SK-N-SH treated with all-trans-retinoic acid at 6 μM for 48 hours (cell line): ENCODE measurements around the gene CDK5RAP3.

Experiments used
- ATAC-seq: fragments of 200-7000 bp; cut with Tn5 transposase; 3 replicates; pipeline ENCODE4 v1.9.1; 2020; ENCODE audit warnings: mild to moderate bottlenecking, moderate library complexity
- ARNTL ChIP-seq: fragments of 450-650 bp; formaldehyde crosslinking; IDR thresholded peaks from 2 replicates; pipeline ENCODE4 v1.5.0; 2020; ENCODE audit warnings: low read depth, mild to moderate bottlenecking, moderate library complexity, borderline replicate concordance
- BACH2 ChIP-seq: fragments of 250-450 bp; sonication (Bioruptor Pico); IDR thresholded peaks from 2 replicates; pipeline ENCODE4 v1.9.0; 2021; ENCODE audit warnings: mild to moderate bottlenecking, borderline replicate concordance
- CSDC2 ChIP-seq: fragments of 250-450 bp; sonication (Bioruptor Pico); IDR thresholded peaks from 2 replicates; pipeline ENCODE4 v1.5.0; 2020; ENCODE audit warnings: mild to moderate bottlenecking, moderate library complexity
- CSRNP3 ChIP-seq: fragments of 250-450 bp; sonication (Bioruptor Pico); IDR thresholded peaks from 2 replicates; pipeline ENCODE4 v1.5.1; 2021; ENCODE audit warnings: mild to moderate bottlenecking, moderate library complexity
- ESRRG ChIP-seq: fragments of 250-450 bp; sonication (Bioruptor Pico); IDR thresholded peaks from 2 replicates; pipeline ENCODE4 v1.6.1; 2021; ENCODE audit warnings: mild to moderate bottlenecking
- GLIS3 ChIP-seq: fragments of 250-450 bp; sonication (Bioruptor Pico); IDR thresholded peaks from 2 replicates; pipeline ENCODE4 v1.5.0; 2020; ENCODE audit warnings: mild to moderate bottlenecking, moderate library complexity
- ISL1 ChIP-seq: fragments of 250-450 bp; sonication (Bioruptor Pico); IDR thresholded peaks from 2 replicates; pipeline ENCODE4 v2.1.2; 2022; ENCODE audit warnings: mild to moderate bottlenecking, moderate library complexity
- OSR1 ChIP-seq: fragments of 250-450 bp; sonication (Bioruptor Pico); IDR thresholded peaks from 2 replicates; pipeline ENCODE4 v1.8.0; 2022; ENCODE audit warnings: moderate library complexity, mild to moderate bottlenecking, inconsistent platforms
- POU6F1 ChIP-seq: fragments of 250-450 bp; sonication (Bioruptor Pico); IDR thresholded peaks from 2 replicates; pipeline ENCODE4 v1.8.0; 2021; ENCODE audit warnings: low read depth, mild to moderate bottlenecking, moderate library complexity, borderline replicate concordance
- PPARA ChIP-seq: fragments of 250-450 bp; sonication (Bioruptor Pico); IDR thresholded peaks from 2 replicates; pipeline ENCODE4 v1.5.0; 2020; ENCODE audit warnings: mild to moderate bottlenecking, borderline replicate concordance
- RARB ChIP-seq: fragments of 250-450 bp; sonication (Bioruptor Pico); IDR thresholded peaks from 2 replicates; pipeline ENCODE4 v1.8.0; 2021; ENCODE audit warnings: mild to moderate bottlenecking, moderate library complexity
- SNAI2 ChIP-seq: fragments of 250-450 bp; sonication (Bioruptor Pico); IDR thresholded peaks from 2 replicates; pipeline ENCODE4 v1.5.0; 2020; ENCODE audit warnings: mild to moderate bottlenecking, moderate library complexity
- TCF4 ChIP-seq: fragments of 250-450 bp; sonication (Bioruptor Pico); IDR thresholded peaks from 2 replicates; pipeline ENCODE4 v1.8.0; 2021; ENCODE audit warnings: mild to moderate bottlenecking, moderate library complexity, borderline replicate concordance
- TOX ChIP-seq: fragments of 250-450 bp; sonication (Bioruptor Pico); IDR thresholded peaks from 2 replicates; pipeline ENCODE4 v1.8.0; 2021; ENCODE audit warnings: mild to moderate bottlenecking, moderate library complexity, borderline replicate concordance
- ZC3H10 ChIP-seq: fragments of 250-450 bp; sonication (Bioruptor Pico); IDR thresholded peaks from 2 replicates; pipeline ENCODE4 v1.5.1; 2021; ENCODE audit warnings: mild to moderate bottlenecking, moderate library complexity
- ZFP3 ChIP-seq: fragments of 250-450 bp; sonication (Bioruptor Pico); IDR thresholded peaks from 2 replicates; pipeline ENCODE4 v1.5.0; 2020; ENCODE audit warnings: mild to moderate bottlenecking, moderate library complexity
- ZFP30 ChIP-seq: fragments of 450-650 bp; formaldehyde crosslinking; IDR thresholded peaks from 2 replicates; pipeline ENCODE4 v1.5.0; 2022; ENCODE audit warnings: mild to moderate bottlenecking, moderate library complexity
- ZNF565 ChIP-seq: fragments of 450-650 bp; formaldehyde crosslinking; conservative IDR thresholded peaks from 2 replicates; pipeline ENCODE4 v1.5.0; 2020; ENCODE audit warnings: low read depth, mild to moderate bottlenecking, moderate library complexity
- ZNF70 ChIP-seq: fragments of 450-650 bp; formaldehyde crosslinking; IDR thresholded peaks from 2 replicates; pipeline ENCODE4 v1.5.0; 2020; ENCODE audit warnings: mild to moderate bottlenecking, moderate library complexity
- ZNF8 ChIP-seq: fragments of 450-650 bp; formaldehyde crosslinking; IDR thresholded peaks from 2 replicates; pipeline ENCODE4 v1.5.0; 2020; ENCODE audit warnings: mild to moderate bottlenecking, moderate library complexity
- TF ChIP-seq, protein P1 (sequence below): fragments of 250-450 bp; sonication (Bioruptor Pico); IDR thresholded peaks from 2 replicates; pipeline ENCODE4 v1.8.0; 2020; ENCODE audit warnings: mild to moderate bottlenecking, moderate library complexity, borderline replicate concordance
- TF ChIP-seq, protein P2 (sequence below): fragments of 250-450 bp; sonication (Bioruptor Pico); IDR thresholded peaks from 2 replicates; pipeline ENCODE4 v1.5.0; 2020; ENCODE audit warnings: mild to moderate bottlenecking, moderate library complexity
- TF ChIP-seq, protein P3 (sequence below): fragments of 250-450 bp; sonication (Bioruptor Pico); IDR thresholded peaks from 2 replicates; pipeline ENCODE4 v1.5.1; 2020; ENCODE audit warnings: low read depth, mild to moderate bottlenecking, moderate library complexity

The CDK5RAP3 gene

DNA sequence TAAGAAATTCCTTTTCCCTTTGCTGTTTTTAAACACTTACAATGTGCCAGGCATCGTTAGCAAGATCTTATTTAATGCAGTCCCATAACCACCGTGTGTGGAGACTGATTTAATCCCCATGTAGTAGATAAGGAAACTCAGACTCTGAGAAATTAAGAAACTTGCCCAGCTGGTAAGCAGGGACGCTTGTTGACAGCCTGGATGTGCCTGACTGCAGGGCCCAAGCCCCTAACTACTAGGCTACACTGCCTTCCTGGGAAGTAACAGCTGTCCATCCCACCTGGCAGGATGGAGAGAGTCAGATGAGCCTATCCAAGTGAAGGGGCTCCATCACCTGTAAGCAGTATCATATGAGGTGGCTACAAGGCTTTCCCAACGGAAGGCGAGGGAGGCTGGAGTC lies 23.1 kb downstream of the CDK5RAP3 start:
- ATAC-seq: no peak
- TF ChIP-seq ZFP30 (CRISPR knock-in tag) (no peak), ISL1 (CRISPR knock-in tag) (no peak), SNAI2 (no peak), ARNTL (CRISPR knock-in tag) (no peak), BACH2 (CRISPR knock-in tag) (no peak), TCF4 (no peak), ZNF70 (no peak), ZC3H10 (CRISPR knock-in tag) (no peak), GLIS3 (no peak), RARB (CRISPR knock-in tag) (no peak), ZNF8 (no peak), ESRRG (no peak), TOX (CRISPR knock-in tag) (no peak), OSR1 (no peak), POU6F1 (CRISPR knock-in tag) (no peak), PPARA (no peak), ZNF565 (CRISPR knock-in tag) (no peak)
- TF ChIP-seq, protein P1, sequence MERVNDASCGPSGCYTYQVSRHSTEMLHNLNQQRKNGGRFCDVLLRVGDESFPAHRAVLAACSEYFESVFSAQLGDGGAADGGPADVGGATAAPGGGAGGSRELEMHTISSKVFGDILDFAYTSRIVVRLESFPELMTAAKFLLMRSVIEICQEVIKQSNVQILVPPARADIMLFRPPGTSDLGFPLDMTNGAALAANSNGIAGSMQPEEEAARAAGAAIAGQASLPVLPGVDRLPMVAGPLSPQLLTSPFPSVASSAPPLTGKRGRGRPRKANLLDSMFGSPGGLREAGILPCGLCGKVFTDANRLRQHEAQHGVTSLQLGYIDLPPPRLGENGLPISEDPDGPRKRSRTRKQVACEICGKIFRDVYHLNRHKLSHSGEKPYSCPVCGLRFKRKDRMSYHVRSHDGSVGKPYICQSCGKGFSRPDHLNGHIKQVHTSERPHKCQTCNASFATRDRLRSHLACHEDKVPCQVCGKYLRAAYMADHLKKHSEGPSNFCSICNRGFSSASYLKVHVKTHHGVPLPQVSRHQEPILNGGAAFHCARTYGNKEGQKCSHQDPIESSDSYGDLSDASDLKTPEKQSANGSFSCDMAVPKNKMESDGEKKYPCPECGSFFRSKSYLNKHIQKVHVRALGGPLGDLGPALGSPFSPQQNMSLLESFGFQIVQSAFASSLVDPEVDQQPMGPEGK (CRISPR knock-in tag): no peak
- TF ChIP-seq, protein P2, sequence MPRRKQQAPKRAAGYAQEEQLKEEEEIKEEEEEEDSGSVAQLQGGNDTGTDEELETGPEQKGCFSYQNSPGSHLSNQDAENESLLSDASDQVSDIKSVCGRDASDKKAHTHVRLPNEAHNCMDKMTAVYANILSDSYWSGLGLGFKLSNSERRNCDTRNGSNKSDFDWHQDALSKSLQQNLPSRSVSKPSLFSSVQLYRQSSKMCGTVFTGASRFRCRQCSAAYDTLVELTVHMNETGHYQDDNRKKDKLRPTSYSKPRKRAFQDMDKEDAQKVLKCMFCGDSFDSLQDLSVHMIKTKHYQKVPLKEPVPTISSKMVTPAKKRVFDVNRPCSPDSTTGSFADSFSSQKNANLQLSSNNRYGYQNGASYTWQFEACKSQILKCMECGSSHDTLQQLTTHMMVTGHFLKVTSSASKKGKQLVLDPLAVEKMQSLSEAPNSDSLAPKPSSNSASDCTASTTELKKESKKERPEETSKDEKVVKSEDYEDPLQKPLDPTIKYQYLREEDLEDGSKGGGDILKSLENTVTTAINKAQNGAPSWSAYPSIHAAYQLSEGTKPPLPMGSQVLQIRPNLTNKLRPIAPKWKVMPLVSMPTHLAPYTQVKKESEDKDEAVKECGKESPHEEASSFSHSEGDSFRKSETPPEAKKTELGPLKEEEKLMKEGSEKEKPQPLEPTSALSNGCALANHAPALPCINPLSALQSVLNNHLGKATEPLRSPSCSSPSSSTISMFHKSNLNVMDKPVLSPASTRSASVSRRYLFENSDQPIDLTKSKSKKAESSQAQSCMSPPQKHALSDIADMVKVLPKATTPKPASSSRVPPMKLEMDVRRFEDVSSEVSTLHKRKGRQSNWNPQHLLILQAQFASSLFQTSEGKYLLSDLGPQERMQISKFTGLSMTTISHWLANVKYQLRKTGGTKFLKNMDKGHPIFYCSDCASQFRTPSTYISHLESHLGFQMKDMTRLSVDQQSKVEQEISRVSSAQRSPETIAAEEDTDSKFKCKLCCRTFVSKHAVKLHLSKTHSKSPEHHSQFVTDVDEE: no peak
- TF ChIP-seq, protein P3, sequence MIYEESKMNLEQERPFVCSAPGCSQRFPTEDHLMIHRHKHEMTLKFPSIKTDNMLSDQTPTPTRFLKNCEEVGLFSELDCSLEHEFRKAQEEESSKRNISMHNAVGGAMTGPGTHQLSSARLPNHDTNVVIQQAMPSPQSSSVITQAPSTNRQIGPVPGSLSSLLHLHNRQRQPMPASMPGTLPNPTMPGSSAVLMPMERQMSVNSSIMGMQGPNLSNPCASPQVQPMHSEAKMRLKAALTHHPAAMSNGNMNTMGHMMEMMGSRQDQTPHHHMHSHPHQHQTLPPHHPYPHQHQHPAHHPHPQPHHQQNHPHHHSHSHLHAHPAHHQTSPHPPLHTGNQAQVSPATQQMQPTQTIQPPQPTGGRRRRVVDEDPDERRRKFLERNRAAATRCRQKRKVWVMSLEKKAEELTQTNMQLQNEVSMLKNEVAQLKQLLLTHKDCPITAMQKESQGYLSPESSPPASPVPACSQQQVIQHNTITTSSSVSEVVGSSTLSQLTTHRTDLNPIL (CRISPR knock-in tag): no peak

DNA sequence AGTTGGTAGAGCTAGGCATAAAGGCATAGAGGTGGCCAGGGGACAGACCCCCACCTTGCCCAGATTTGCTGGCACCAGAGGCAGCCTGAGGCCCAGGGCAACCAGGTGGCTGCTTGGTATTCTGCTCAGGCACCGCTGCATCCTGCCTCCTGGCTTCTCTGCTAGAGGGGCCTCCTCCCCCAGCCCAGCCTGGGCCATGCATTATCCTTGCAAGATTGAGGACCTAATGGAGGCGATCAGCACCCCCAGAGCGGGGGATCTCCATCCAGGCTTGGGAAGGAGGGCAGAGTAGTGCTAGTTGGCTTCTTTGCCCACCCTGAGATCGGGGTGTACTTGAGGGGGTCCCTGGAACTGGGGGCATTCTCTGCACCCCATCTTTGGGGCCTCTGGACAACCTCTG lies 23.8 kb downstream of the CDK5RAP3 start:
- no peak for TF ChIP-seq BACH2 (CRISPR knock-in tag)
- TF ChIP-seq SNAI2: no peak
- TF ChIP-seq PPARA: no peak
- TF ChIP-seq ZFP3 (CRISPR knock-in tag): no peak
- no peak for TF ChIP-seq ESRRG
- no peak for TF ChIP-seq ZFP30 (CRISPR knock-in tag)
- TF ChIP-seq ZNF8: no peak
- TF ChIP-seq ARNTL (CRISPR knock-in tag): no peak
- TF ChIP-seq TOX (CRISPR knock-in tag): no peak
- TF ChIP-seq ZNF70: no peak
- no peak for TF ChIP-seq CSDC2
- no peak for TF ChIP-seq GLIS3
- no peak for TF ChIP-seq POU6F1 (CRISPR knock-in tag)
- TF ChIP-seq, protein P3 (CRISPR knock-in tag): no peak
- TF ChIP-seq CSRNP3 (CRISPR knock-in tag): no peak
- no peak for TF ChIP-seq RARB (CRISPR knock-in tag)
- TF ChIP-seq, protein P1 (CRISPR knock-in tag): no peak
- no peak for TF ChIP-seq ISL1 (CRISPR knock-in tag)
- TF ChIP-seq OSR1: no peak
- TF ChIP-seq, all 23 proteins: peak for 0
- ATAC-seq: no peak
